Endothelial cell (in vitro differentiated cells): ENCODE data around the gene GPR22. TPM values are rescaled to one million over a fixed set of nuclear protein-coding genes. Genes with fewer than 3 reads are reported as not detected.

Experiments
- DNase-seq: peaks from one replicate; pipeline ENCODE4 v3.0.0; 2021; ENCODE audit warnings: low spot score
- H3K27ac Mint-ChIP-seq: one replicate; pipeline ENCODE4 v1.8.0; 2021; ENCODE audit warnings: mixed read lengths, inconsistent platforms; ENCODE audit not compliant: unreplicated experiment
- H3K27me3 Mint-ChIP-seq: one replicate; pipeline ENCODE4 v1.8.0; 2021; ENCODE audit warnings: mild to moderate bottlenecking, moderate library complexity, mixed read lengths, inconsistent platforms; ENCODE audit not compliant: unreplicated experiment
- H3K36me3 Mint-ChIP-seq: one replicate; pipeline ENCODE4 v1.8.0; 2021; ENCODE audit warnings: mild to moderate bottlenecking, low read depth, mixed read lengths, inconsistent platforms; ENCODE audit not compliant: unreplicated experiment
- H3K4me1 Mint-ChIP-seq: one replicate; pipeline ENCODE4 v1.8.0; 2021; ENCODE audit warnings: mild to moderate bottlenecking, mixed read lengths, inconsistent platforms; ENCODE audit not compliant: unreplicated experiment
- H3K4me3 Mint-ChIP-seq: one replicate; pipeline ENCODE4 v1.8.0; 2021; ENCODE audit warnings: mild to moderate bottlenecking, mixed read lengths, inconsistent platforms; ENCODE audit not compliant: unreplicated experiment
- H3K9me3 Mint-ChIP-seq: one replicate; pipeline ENCODE4 v1.8.0; 2021; ENCODE audit warnings: mixed read lengths, inconsistent platforms; ENCODE audit not compliant: unreplicated experiment
- CTCF ChIP-seq: fragments of 200-600 bp; sonication (generic); IDR thresholded peaks from one replicate; pipeline ENCODE4 v1.5.0; 2021; ENCODE audit warnings: antibody characterized with exemption; ENCODE audit not compliant: unreplicated experiment
- total RNA-seq: library from RNA; stranded (reverse); fragmentation: NEBNext Ultra II Directional; extraction: Animal tissue kit (Norgen Biotek cat#: 25700); gene quantifications from one replicate; pipeline ENCODE4 v1.2.1, GENCODE V29; 2021; ENCODE audit not compliant: unreplicated experiment

The GPR22 gene
- total RNA-seq, 1 donor from 2014 or later: not detected

GRCh38 chr7:107446988-107447387 lies 22.9 kb upstream of the GPR22 start:
- no peak for TF ChIP-seq CTCF
- Mint-ChIP-seq H3K4me1 (no peaks in the 10 kb centered on the region), H3K9me3 (no peaks in the 10 kb centered on the region), H3K4me3 (no peak overlapping the region), H3K27ac (no peak overlapping the region), H3K36me3 (no peaks in the 10 kb centered on the region), H3K27me3 (peaks cover 2% of the 10 kb centered on the region)
- DNase-seq: no peak

- Mint-ChIP-seq H3K9me3 (no peaks in the 10 kb centered on the region), H3K4me3 (no peak overlapping the region), H3K36me3 (no peaks in the 10 kb centered on the region), H3K27ac (no peak overlapping the region), H3K27me3 (peaks cover 2% of the 10 kb centered on the region), H3K4me1 (no peaks in the 10 kb centered on the region)
- TF ChIP-seq CTCF: no peak
- no peak for DNase-seq
Measured at GRCh38 chr7:107450970-107451369, 18.9 kb upstream of the GPR22 start.

GRCh38 chr7:107453388-107453787 lies 16.5 kb upstream of the GPR22 start:
- no peak for DNase-seq
- Mint-ChIP-seq H3K4me1 (no peaks in the 10 kb centered on the region), H3K27ac (no peak overlapping the region), H3K27me3 (peaks cover 2% of the 10 kb centered on the region), H3K9me3 (no peaks in the 10 kb centered on the region), H3K4me3 (no peak overlapping the region), H3K36me3 (no peaks in the 10 kb centered on the region)
- no peak for TF ChIP-seq CTCF

GRCh38 chr7:107461938-107462533 lies 7.8 kb upstream of the GPR22 start:
- no peak overlapping the region for H3K27ac Mint-ChIP-seq
- no peak overlapping the region for H3K4me3 Mint-ChIP-seq
- H3K27me3 Mint-ChIP-seq: no peaks in the 10 kb centered on the region
- no peaks in the 10 kb centered on the region for H3K4me1 Mint-ChIP-seq
- no peak for TF ChIP-seq CTCF
- no peak for DNase-seq
- no peaks in the 10 kb centered on the region for H3K9me3 Mint-ChIP-seq
- H3K36me3 Mint-ChIP-seq: no peaks in the 10 kb centered on the region

GRCh38 chr7:107463139-107464078 lies 6.4 kb upstream of the GPR22 start:
- no peaks in the 10 kb centered on the region for H3K9me3 Mint-ChIP-seq
- TF ChIP-seq CTCF: no peak
- no peak overlapping the region for H3K27ac Mint-ChIP-seq
- no peaks in the 10 kb centered on the region for H3K27me3 Mint-ChIP-seq
- H3K36me3 Mint-ChIP-seq: no peaks in the 10 kb centered on the region
- DNase-seq: peak; percentile 40
- no peak overlapping the region for H3K4me3 Mint-ChIP-seq
- H3K4me1 Mint-ChIP-seq: no peaks in the 10 kb centered on the region
